Parathyroid adenoma (tissue), 2 donors: ENCODE results near the gene PRUNE2.

Experiments used
- H2AFZ ChIP-seq: fragments of 300-600 bp; sonication (generic); one replicate; pipeline ENCODE4 v1.7.0; 2017; ENCODE audit warnings: antibody characterized with exemption, mild to moderate bottlenecking
- H3K27ac ChIP-seq: fragments of 300-600 bp; sonication (generic); one replicate; pipeline ENCODE4 v1.7.0; 2017
- H3K27me3 ChIP-seq: fragments of 300-600 bp; sonication (generic); one replicate; pipeline ENCODE4 v1.7.0; 2017; ENCODE audit warnings: low read length; ENCODE audit not compliant: control insufficient read depth, insufficient read depth
- H3K36me3 ChIP-seq: fragments of 300-600 bp; sonication (generic); one replicate; pipeline ENCODE4 v1.7.0; 2017; ENCODE audit warnings: low read length; ENCODE audit not compliant: control insufficient read depth, insufficient read depth
- H3K4me1 ChIP-seq: fragments of 300-600 bp; sonication (generic); one replicate; pipeline ENCODE4 v1.7.0; 2017; ENCODE audit warnings: control low read depth
- H3K4me2 ChIP-seq: fragments of 300-600 bp; sonication (generic); one replicate; pipeline ENCODE4 v1.7.0; 2017; ENCODE audit warnings: low read length
- H3K4me3 ChIP-seq: fragments of 300-600 bp; sonication (generic); one replicate; pipeline ENCODE4 v1.7.0; 2017; ENCODE audit warnings: low read depth, low read length
- H3K79me2 ChIP-seq: fragments of 300-600 bp; sonication (generic); one replicate; pipeline ENCODE4 v1.7.0; 2017; ENCODE audit warnings: control low read depth
- H3K9ac ChIP-seq: fragments of 300-600 bp; sonication (generic); one replicate; pipeline ENCODE4 v1.7.0; 2017; ENCODE audit warnings: mild to moderate bottlenecking
- H3K9me3 ChIP-seq: fragments of 300-600 bp; sonication (generic); one replicate; pipeline ENCODE4 v1.7.0; 2017; ENCODE audit warnings: low read length; ENCODE audit not compliant: control insufficient read depth
- TF ChIP-seq, protein P1 (sequence below): fragments of 300-600 bp; sonication (generic); IDR thresholded peaks from one replicate; pipeline ENCODE4 v1.7.0; 2017; ENCODE audit warnings: antibody characterized with exemption, mild to moderate bottlenecking
- donor health status: primary hyperparathyroidism.

PRUNE2 gene

DNA sequence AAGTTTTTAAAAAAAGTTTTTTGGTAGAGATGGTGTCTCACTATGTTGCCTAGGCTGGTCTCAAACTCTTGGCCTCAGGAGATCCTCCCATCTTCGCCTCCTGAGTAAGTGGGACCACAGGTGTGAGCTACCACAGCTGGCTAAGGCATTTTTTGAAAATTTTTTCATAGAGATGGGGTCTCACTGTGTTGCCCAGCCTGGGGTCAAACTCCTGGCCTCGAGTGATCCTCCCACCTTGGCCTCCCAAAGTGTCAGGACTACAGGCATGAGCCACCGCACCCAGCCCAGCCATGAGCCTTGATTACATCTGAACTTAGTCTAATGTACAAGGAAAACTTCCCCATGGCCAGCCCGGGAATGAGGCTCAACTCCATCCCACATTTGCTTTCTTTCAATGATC lies 219.2 kb downstream of the PRUNE2 start:
- Histone ChIP-seq H3K79me2 (no peaks in the 10 kb centered on the region), H3K4me2 (no peak overlapping the region), H3K4me1 (no peaks in the 10 kb centered on the region), H3K27ac (no peak overlapping the region), H3K36me3 (no peaks in the 10 kb centered on the region), H3K27me3 (no peaks in the 10 kb centered on the region), H3K4me3 (no peak overlapping the region), H3K9me3 (no peaks in the 10 kb centered on the region), H3K9ac (no peak overlapping the region), H2AFZ (no peak overlapping the region)
- TF ChIP-seq, protein P1, sequence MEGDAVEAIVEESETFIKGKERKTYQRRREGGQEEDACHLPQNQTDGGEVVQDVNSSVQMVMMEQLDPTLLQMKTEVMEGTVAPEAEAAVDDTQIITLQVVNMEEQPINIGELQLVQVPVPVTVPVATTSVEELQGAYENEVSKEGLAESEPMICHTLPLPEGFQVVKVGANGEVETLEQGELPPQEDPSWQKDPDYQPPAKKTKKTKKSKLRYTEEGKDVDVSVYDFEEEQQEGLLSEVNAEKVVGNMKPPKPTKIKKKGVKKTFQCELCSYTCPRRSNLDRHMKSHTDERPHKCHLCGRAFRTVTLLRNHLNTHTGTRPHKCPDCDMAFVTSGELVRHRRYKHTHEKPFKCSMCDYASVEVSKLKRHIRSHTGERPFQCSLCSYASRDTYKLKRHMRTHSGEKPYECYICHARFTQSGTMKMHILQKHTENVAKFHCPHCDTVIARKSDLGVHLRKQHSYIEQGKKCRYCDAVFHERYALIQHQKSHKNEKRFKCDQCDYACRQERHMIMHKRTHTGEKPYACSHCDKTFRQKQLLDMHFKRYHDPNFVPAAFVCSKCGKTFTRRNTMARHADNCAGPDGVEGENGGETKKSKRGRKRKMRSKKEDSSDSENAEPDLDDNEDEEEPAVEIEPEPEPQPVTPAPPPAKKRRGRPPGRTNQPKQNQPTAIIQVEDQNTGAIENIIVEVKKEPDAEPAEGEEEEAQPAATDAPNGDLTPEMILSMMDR: no peak

DNA sequence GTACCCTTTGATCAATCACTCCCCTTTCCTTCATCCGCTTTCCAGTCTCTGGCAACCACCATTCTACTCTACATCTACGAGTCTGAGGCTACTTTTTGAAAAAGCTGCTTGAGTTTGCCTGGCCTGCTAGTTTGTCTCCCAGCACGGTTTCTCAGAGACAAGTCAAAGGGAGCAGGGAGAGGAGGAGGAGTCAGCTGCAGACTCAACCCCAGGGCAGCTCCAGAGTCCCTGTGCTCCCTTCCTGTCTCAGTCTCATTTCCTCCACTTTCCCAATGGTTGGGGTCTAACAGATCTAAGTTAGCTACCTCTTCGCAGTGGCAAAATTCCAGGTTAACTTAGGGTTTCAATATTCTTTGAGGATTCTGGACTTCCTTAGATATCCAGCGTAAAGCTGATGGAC lies 221.7 kb downstream of the PRUNE2 start:
- Histone ChIP-seq H3K4me3 (no peak overlapping the region), H3K4me1 (no peaks in the 10 kb centered on the region), H2AFZ (no peak overlapping the region), H3K4me2 (no peak overlapping the region), H3K36me3 (no peaks in the 10 kb centered on the region), H3K9ac (no peak overlapping the region), H3K27ac (no peak overlapping the region), H3K27me3 (no peaks in the 10 kb centered on the region), H3K9me3 (no peaks in the 10 kb centered on the region), H3K79me2 (no peaks in the 10 kb centered on the region)
- TF ChIP-seq, protein P1: no peak

DNA sequence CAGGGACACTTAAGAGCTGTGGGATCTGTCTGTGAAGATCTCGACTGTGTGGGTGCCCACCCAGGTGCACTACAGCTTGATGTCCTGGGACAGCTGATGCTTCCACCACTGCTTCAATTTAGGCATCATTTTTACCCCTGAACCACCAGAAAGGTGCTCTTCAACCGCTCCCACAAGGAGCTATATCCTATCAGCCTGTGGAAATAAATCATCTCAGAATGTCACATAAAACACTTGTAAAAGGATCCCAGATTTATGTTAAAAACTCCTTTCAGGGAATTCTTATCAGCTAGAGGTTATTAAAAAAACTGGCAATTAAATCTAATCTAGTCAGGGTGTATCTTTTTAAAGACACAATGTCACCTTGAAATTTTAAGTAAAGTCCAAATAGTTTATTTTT lies 224.4 kb downstream of the PRUNE2 start:
- Histone ChIP-seq H3K36me3 (no peaks in the 10 kb centered on the region), H2AFZ (no peak overlapping the region), H3K79me2 (no peaks in the 10 kb centered on the region), H3K27ac (no peak overlapping the region), H3K27me3 (no peaks in the 10 kb centered on the region), H3K4me2 (no peak overlapping the region), H3K9ac (no peak overlapping the region), H3K4me3 (no peak overlapping the region), H3K4me1 (no peaks in the 10 kb centered on the region), H3K9me3 (no peaks in the 10 kb centered on the region)
- TF ChIP-seq, protein P1: no peak

DNA sequence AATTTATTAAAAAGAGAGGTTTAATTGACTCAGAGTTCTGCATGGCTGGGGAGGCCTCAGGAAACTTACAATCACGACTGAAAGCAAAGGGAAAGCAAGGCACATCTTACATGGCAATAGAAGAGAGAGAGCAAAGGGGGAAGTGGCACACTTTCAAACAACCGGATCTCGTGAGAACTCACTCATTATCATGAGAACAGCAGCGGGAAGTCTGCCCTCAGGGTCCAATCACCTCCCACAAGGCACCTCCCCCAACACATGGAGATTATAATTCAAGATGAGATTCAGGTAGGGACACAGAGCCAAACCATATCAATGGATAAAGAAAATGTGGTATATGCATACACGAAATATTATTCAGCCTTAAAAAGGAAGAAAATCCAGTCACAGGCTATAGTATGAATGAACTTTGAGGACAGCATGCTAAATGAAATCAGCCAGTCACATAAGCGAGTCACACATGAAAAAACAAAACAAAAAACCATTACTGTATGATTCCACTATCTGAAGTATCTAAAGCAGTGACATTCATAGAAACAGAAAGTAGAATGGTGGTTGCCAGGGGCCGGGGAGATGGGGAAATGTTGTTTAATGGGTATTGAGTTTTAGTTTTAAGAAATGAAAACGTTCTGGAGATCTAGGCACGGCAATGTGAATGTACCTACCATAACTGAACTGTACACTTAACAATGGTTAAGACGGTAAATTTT lies 225.0 kb downstream of the PRUNE2 start:
- TF ChIP-seq, protein P1: no peak
- H3K36me3 ChIP-seq: no peaks in the 10 kb centered on the region
- no peak overlapping the region for H3K9ac ChIP-seq
- no peaks in the 10 kb centered on the region for H3K27me3 ChIP-seq
- no peaks in the 10 kb centered on the region for H3K4me1 ChIP-seq
- no peak overlapping the region for H3K27ac ChIP-seq
- H3K79me2 ChIP-seq: no peaks in the 10 kb centered on the region
- H2AFZ ChIP-seq: no peak overlapping the region
- H3K9me3 ChIP-seq: no peaks in the 10 kb centered on the region
- H3K4me2 ChIP-seq: no peak overlapping the region
- H3K4me3 ChIP-seq: no peak overlapping the region

DNA sequence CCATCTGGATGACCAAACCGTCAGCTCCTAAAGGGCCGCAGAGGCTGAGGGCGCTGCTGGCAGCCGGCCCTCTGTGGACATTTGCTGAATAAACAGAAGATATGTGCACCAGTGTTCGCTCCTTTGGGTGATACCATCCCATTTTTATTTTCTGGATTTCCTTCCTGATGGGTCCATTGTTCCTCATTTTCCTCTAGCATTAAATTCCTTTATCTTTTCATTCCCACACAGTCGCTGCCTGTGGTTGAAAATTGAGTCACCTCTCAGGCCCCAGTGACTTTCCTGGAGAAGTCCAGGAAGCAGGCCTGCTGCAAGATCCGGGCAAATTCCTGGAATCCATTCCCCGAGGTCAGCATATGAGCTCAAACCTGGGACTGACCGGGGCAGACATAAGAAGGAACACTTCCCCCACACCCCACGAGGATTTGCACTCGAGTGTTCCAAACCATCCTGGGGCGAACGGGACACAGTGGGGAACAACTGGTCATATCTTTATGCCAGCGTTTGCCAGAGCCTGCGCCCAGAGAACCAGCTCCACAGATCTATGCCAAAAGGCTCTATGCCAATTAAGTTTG lies 228.3 kb downstream of the PRUNE2 start:
- H3K27me3 ChIP-seq: no peaks in the 10 kb centered on the region
- H3K4me2 ChIP-seq: no peak overlapping the region
- no peak overlapping the region for H2AFZ ChIP-seq
- no peak overlapping the region for H3K4me3 ChIP-seq
- H3K36me3 ChIP-seq: no peaks in the 10 kb centered on the region
- TF ChIP-seq, protein P1: no peak
- H3K9me3 ChIP-seq: no peaks in the 10 kb centered on the region
- no peaks in the 10 kb centered on the region for H3K79me2 ChIP-seq
- H3K27ac ChIP-seq: no peak overlapping the region
- no peaks in the 10 kb centered on the region for H3K4me1 ChIP-seq
- no peak overlapping the region for H3K9ac ChIP-seq
